Fibroblast of lung (primary cell): ENCODE data around the gene OR9A2.

Experiments
- EZH2 ChIP-seq: IDR thresholded peaks from 2 replicates; pipeline ENCODE4 v1.5.1; 2012; ENCODE audit warnings: low read length, control low read depth, mild to moderate bottlenecking; ENCODE audit errors: missing control alignments
- TF ChIP-seq, protein P1 (sequence below), 2 donors: IDR thresholded peaks in 1 of 2; conservative IDR thresholded peaks in 1 of 2; 1 replicate in 1 of 2; 2 replicates in 1 of 2; pipeline ENCODE4 v1.5.1; 2011 to 2012; ENCODE audit warnings: low read length in 2 of 2, control low read depth in 1 of 2, inconsistent platforms in 1 of 2, low read depth in 1 of 2, mild to moderate bottlenecking in 1 of 2

DNA sequence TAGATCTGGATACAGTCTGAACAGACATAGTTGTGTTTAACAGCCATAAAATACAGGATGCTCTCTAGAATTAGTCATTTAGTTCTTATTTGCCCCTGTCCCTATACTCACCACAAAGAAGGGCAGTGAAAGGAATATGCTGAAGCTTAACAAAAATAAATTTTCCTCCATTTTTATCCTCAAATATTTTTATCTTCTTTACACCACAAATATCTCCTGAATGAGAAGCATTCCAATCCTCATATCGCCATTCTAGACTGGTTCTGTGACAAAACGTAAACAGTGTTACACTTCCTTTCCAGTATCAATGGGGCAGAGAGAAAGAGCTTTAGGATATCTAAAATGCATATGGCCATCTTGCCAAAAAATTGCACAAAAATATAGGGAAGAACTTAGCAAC is 1.6 kb downstream of the OR9A2 start:
- TF ChIP-seq, protein P1, sequence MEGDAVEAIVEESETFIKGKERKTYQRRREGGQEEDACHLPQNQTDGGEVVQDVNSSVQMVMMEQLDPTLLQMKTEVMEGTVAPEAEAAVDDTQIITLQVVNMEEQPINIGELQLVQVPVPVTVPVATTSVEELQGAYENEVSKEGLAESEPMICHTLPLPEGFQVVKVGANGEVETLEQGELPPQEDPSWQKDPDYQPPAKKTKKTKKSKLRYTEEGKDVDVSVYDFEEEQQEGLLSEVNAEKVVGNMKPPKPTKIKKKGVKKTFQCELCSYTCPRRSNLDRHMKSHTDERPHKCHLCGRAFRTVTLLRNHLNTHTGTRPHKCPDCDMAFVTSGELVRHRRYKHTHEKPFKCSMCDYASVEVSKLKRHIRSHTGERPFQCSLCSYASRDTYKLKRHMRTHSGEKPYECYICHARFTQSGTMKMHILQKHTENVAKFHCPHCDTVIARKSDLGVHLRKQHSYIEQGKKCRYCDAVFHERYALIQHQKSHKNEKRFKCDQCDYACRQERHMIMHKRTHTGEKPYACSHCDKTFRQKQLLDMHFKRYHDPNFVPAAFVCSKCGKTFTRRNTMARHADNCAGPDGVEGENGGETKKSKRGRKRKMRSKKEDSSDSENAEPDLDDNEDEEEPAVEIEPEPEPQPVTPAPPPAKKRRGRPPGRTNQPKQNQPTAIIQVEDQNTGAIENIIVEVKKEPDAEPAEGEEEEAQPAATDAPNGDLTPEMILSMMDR (conservative IDR thresholded peaks at IDR 0.05 in 1 of 2, IDR thresholded peaks at IDR 0.05 in 1 of 2; ENCODE audit: low read depth in 1 of 2, low read length in 2 of 2): no peak
- no peak for TF ChIP-seq EZH2
